Ishikawa (cell line): ENCODE data around the gene LENEP.

Source experiments
- CEBPB ChIP-seq: IDR thresholded peaks from 2 replicates; pipeline ENCODE4 v1.6.1; 2012
- TCF12 ChIP-seq: IDR thresholded peaks from 2 replicates; pipeline ENCODE4 v1.6.1; 2012; ENCODE audit warnings: low read depth
- YY1 ChIP-seq: IDR thresholded peaks from 2 replicates; pipeline ENCODE4 v1.6.1; 2012; ENCODE audit warnings: low read depth
- ZBTB7A ChIP-seq: IDR thresholded peaks from 2 replicates; pipeline ENCODE4 v1.6.1; 2012; ENCODE audit warnings: low read depth
- TF ChIP-seq, protein P1 (sequence below): IDR thresholded peaks from 2 replicates; pipeline ENCODE4 v1.6.1; 2012; ENCODE audit warnings: low read depth, mild to moderate bottlenecking

DNA sequence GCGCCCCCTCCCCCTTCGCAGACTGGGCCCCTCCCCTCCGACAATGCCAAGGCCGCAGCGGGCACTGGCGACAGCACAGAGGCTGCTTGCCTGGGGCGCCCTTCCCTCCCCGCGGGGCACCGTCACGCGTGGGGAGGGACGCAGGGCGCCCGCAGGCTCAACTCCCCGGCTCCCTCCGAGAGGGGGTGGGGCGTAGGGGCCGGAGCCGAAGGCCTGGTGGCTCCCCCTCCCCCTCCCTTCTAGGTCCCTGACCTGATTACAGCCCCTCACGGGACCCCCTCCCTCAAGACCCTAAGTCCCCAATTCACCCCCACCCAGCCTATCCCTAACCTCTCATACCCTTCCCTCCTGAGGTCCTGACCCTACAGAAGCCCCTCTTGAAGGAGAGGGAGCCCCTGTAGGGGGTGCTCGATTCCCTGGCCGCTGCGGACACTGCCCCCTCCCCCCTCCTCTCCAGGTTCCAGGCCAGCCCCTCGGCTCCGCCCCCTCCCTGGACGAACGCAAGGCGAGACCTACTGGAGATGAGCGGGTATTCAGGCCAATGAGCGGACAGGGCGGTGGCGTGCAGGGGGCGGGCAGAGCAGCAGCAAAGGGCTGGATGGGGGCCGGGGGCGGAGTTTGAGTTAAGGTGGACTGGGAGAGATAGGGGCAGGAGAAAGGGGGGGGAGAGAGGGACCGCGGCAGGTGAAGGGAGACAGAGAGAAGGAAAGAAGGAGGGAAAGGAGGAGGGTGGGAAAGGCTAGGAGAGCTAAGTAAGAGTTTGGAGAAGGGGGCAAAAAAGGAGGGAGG is 8.5 kb downstream of the LENEP start:
- TF ChIP-seq, protein P1, sequence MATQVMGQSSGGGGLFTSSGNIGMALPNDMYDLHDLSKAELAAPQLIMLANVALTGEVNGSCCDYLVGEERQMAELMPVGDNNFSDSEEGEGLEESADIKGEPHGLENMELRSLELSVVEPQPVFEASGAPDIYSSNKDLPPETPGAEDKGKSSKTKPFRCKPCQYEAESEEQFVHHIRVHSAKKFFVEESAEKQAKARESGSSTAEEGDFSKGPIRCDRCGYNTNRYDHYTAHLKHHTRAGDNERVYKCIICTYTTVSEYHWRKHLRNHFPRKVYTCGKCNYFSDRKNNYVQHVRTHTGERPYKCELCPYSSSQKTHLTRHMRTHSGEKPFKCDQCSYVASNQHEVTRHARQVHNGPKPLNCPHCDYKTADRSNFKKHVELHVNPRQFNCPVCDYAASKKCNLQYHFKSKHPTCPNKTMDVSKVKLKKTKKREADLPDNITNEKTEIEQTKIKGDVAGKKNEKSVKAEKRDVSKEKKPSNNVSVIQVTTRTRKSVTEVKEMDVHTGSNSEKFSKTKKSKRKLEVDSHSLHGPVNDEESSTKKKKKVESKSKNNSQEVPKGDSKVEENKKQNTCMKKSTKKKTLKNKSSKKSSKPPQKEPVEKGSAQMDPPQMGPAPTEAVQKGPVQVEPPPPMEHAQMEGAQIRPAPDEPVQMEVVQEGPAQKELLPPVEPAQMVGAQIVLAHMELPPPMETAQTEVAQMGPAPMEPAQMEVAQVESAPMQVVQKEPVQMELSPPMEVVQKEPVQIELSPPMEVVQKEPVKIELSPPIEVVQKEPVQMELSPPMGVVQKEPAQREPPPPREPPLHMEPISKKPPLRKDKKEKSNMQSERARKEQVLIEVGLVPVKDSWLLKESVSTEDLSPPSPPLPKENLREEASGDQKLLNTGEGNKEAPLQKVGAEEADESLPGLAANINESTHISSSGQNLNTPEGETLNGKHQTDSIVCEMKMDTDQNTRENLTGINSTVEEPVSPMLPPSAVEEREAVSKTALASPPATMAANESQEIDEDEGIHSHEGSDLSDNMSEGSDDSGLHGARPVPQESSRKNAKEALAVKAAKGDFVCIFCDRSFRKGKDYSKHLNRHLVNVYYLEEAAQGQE: no peak
- TF ChIP-seq TCF12 (peak; percentile 34; the same call in 1 of the 2 replicates), CEBPB (no peak), YY1 (no peak), ZBTB7A (peak; percentile 97)
